GM18909 (cell line): ENCODE measurements around the gene IL23A.
"Not testable (repeated sequence)": the region's sequence is repeated elsewhere in the genome, so short reads cannot be mapped to it uniquely, and the experiment has no call there.

ENCODE experiments used
- ATAC-seq: cut with Tn5 transposase; IDR thresholded peaks from one replicate; pipeline ENCODE4 v1.9.1; 2021; ENCODE audit warnings: mild to moderate bottlenecking; ENCODE audit not compliant: unreplicated experiment, poor library complexity

The IL23A gene

GRCh38 chr12:56324206-56324605 lies 14.5 kb upstream of the IL23A start:
- ATAC-seq, result no peak

GRCh38 chr12:56326126-56326525 lies 12.6 kb upstream of the IL23A start:
- ATAC-seq, result no peak

GRCh38 chr12:56326533-56326932 lies 12.2 kb upstream of the IL23A start:
- ATAC-seq, result no peak

GRCh38 chr12:56330936-56331490 lies 7.7 kb upstream of the IL23A start:
- ATAC-seq, result no peak

GRCh38 chr12:56332512-56333196 lies 6.0 kb upstream of the IL23A start:
- ATAC-seq, result no peak

- ATAC-seq, result no peak
Measured at GRCh38 chr12:56333197-56333678, 5.4 kb upstream of the IL23A start.

- ATAC-seq, result peak; percentile 93
Measured at GRCh38 chr12:56333679-56334489, 4.8 kb upstream of the IL23A start, which contains the start of gene PAN2. Gene PAN2, minus strand, starts transcription at chr12:56334000. Its CDS starts 906 bp downstream, at chr12:56333094.

GRCh38 chr12:56334490-56334793 lies 4.2 kb upstream of the IL23A start:
- ATAC-seq, result no peak

GRCh38 chr12:56335527-56335926 lies 3.2 kb upstream of the IL23A start:
- ATAC-seq, result not testable (repeated sequence)

GRCh38 chr12:56336361-56337167 lies 2.1 kb upstream of the IL23A start:
- no peak for ATAC-seq

- no peak for ATAC-seq
Measured at GRCh38 chr12:56337753-56338251, 882 bp upstream of the IL23A start.

GRCh38 chr12:56339158-56339422 lies 406 bp downstream of the IL23A start:
- ATAC-seq, result no peak

GRCh38 chr12:56341616-56342015 lies 2.9 kb downstream of the IL23A start:
- no peak for ATAC-seq

- ATAC-seq, result not testable (repeated sequence)
Measured at GRCh38 chr12:56342290-56342689, 3.6 kb downstream of the IL23A start.

- ATAC-seq, result no peak
Measured at GRCh38 chr12:56346675-56347074, 8.0 kb downstream of the IL23A start.

- not testable (repeated sequence) for ATAC-seq
Measured at GRCh38 chr12:56347255-56347654, 8.6 kb downstream of the IL23A start.

- ATAC-seq, result no peak
Measured at GRCh38 chr12:56348776-56349175, 10.1 kb downstream of the IL23A start.

- no peak for ATAC-seq
Measured at GRCh38 chr12:56350662-56351061, 12.0 kb downstream of the IL23A start.

GRCh38 chr12:56351325-56351724 lies 12.6 kb downstream of the IL23A start:
- no peak for ATAC-seq

- no peak for ATAC-seq
Measured at GRCh38 chr12:56358836-56359532, 20.3 kb downstream of the IL23A start.
